H9 (cell line): ENCODE data around the gene C11orf91. TPM values are rescaled to one million over a fixed set of nuclear protein-coding genes. Genes with fewer than 3 reads are reported as not detected.

Source experiments
- DNase-seq: peaks from one replicate; pipeline ENCODE4 v3.0.0-alpha.2; 2017
- H2AFZ ChIP-seq: one replicate; pipeline ENCODE4 v1.6.1; 2013; ENCODE audit warnings: mild to moderate bottlenecking, low read length, control low read depth, moderate library complexity
- H2AK5ac ChIP-seq: 2 replicates; pipeline ENCODE4 v1.6.1; 2013; ENCODE audit warnings: low read length, control low read depth, mixed read lengths; ENCODE audit not compliant: insufficient read length
- H2BK120ac ChIP-seq: one replicate; pipeline ENCODE4 v1.6.1; 2013; ENCODE audit warnings: low read depth, mild to moderate bottlenecking, low read length, control low read depth, inconsistent platforms; ENCODE audit not compliant: poor library complexity, severe bottlenecking
- H2BK12ac ChIP-seq: 2 replicates; pipeline ENCODE4 v1.6.1; 2013; ENCODE audit warnings: low read length, control low read depth, mixed read lengths, low read depth; ENCODE audit not compliant: insufficient read length
- H2BK15ac ChIP-seq: 2 replicates; pipeline ENCODE4 v1.6.1; 2013; ENCODE audit warnings: low read depth, low read length, control low read depth
- H2BK20ac ChIP-seq: one replicate; pipeline ENCODE4 v1.6.1; 2013; ENCODE audit warnings: low read depth, mild to moderate bottlenecking, low read length, control low read depth, inconsistent platforms; ENCODE audit not compliant: poor library complexity, severe bottlenecking
- H2BK5ac ChIP-seq: 2 replicates; pipeline ENCODE4 v1.6.1; 2013; ENCODE audit warnings: low read length, control low read depth, mixed read lengths; ENCODE audit not compliant: insufficient read length
- H3K14ac ChIP-seq: 2 replicates; pipeline ENCODE4 v1.6.1; 2013; ENCODE audit warnings: low read length, control low read depth; ENCODE audit not compliant: insufficient read depth
- H3K18ac ChIP-seq: 2 replicates; pipeline ENCODE4 v1.6.1; 2013; ENCODE audit warnings: low read depth, mild to moderate bottlenecking, mixed read lengths, low read length, control low read depth; ENCODE audit not compliant: insufficient read length
- H3K23ac ChIP-seq: 2 replicates; pipeline ENCODE4 v1.6.1; 2013; ENCODE audit warnings: low read length, control low read depth, mixed read lengths, low read depth; ENCODE audit not compliant: insufficient read length
- H3K23me2 ChIP-seq: 2 replicates; pipeline ENCODE4 v1.6.1; 2013; ENCODE audit warnings: low read depth, mild to moderate bottlenecking, mixed read lengths, low read length, control low read depth; ENCODE audit not compliant: insufficient read length, poor library complexity, severe bottlenecking
- H3K27ac ChIP-seq: 2 replicates; pipeline ENCODE4 v1.5.1; 2013; ENCODE audit warnings: low read length, control low read depth, mixed read lengths, low read depth; ENCODE audit not compliant: insufficient read length
- H3K27me3 ChIP-seq: 2 replicates; pipeline ENCODE4 v1.6.1; 2013; ENCODE audit warnings: low read length, control low read depth, inconsistent platforms; ENCODE audit not compliant: insufficient read depth
- H3K4ac ChIP-seq: 2 replicates; pipeline ENCODE4 v1.6.1; 2013; ENCODE audit warnings: low read depth, mild to moderate bottlenecking, control low read depth, inconsistent platforms, low read length, moderate library complexity
- H3K4me1 ChIP-seq: 2 replicates; pipeline ENCODE4 v1.6.1; 2013; ENCODE audit warnings: low read length, control low read depth, inconsistent platforms; ENCODE audit not compliant: insufficient read depth
- H3K4me2 ChIP-seq: 2 replicates; pipeline ENCODE4 v1.6.1; 2013; ENCODE audit warnings: low read length, control low read depth, mixed read lengths; ENCODE audit not compliant: insufficient read length, insufficient read depth
- H3K56ac ChIP-seq: 2 replicates; pipeline ENCODE4 v1.6.1; 2013; ENCODE audit warnings: low read depth, mild to moderate bottlenecking, mixed read lengths, low read length, control low read depth; ENCODE audit not compliant: insufficient read length
- H3K79me1 ChIP-seq: 2 replicates; pipeline ENCODE4 v1.6.1; 2013; ENCODE audit warnings: low read depth, mild to moderate bottlenecking, moderate library complexity, low read length, control low read depth, inconsistent platforms; ENCODE audit not compliant: insufficient read depth, poor library complexity, severe bottlenecking
- H3K79me2 ChIP-seq: 2 replicates; pipeline ENCODE4 v1.6.1; 2013; ENCODE audit warnings: low read length, control low read depth, inconsistent platforms; ENCODE audit not compliant: insufficient read depth
- H3K9ac ChIP-seq: 2 replicates; pipeline ENCODE4 v1.6.1; 2013; ENCODE audit warnings: low read length, control low read depth, mixed read lengths; ENCODE audit not compliant: insufficient read length; ENCODE audit errors: extremely low read depth
- H3K9me3 ChIP-seq: one replicate; pipeline ENCODE4 v1.6.1; 2013; ENCODE audit warnings: low read depth, low read length, inconsistent platforms; ENCODE audit not compliant: control insufficient read depth
- H3T11ph ChIP-seq: one replicate; pipeline ENCODE4 v1.6.1; 2013; ENCODE audit warnings: mild to moderate bottlenecking, low read length, control low read depth, inconsistent platforms
- H4K20me1 ChIP-seq: one replicate; pipeline ENCODE4 v1.6.1; 2013; ENCODE audit not compliant: control insufficient read depth, insufficient read length, insufficient read depth
- H4K5ac ChIP-seq: 2 replicates; pipeline ENCODE4 v1.6.1; 2013; ENCODE audit warnings: low read depth, mild to moderate bottlenecking, mixed read lengths, low read length, control low read depth; ENCODE audit not compliant: insufficient read length
- H4K8ac ChIP-seq: replicated peaks from 2 replicates; pipeline ENCODE4 v1.6.1; 2013; ENCODE audit warnings: low read length, control low read depth, mixed read lengths, low read depth; ENCODE audit not compliant: insufficient read length
- H4K91ac ChIP-seq: 2 replicates; pipeline ENCODE4 v1.6.1; 2013; ENCODE audit warnings: low read depth, mild to moderate bottlenecking, moderate library complexity, mixed read lengths, low read length, control low read depth; ENCODE audit not compliant: insufficient read length
- H3K27ac Mint-ChIP-seq, 3 experiments: 2 replicates in 2 of 3; 3 replicates in 1 of 3; pipeline ENCODE4 v1.8.0; 2020 to 2021; ENCODE audit warnings: mixed read lengths in 3 of 3, mild to moderate bottlenecking in 1 of 3, moderate library complexity in 1 of 3
- H3K27me3 Mint-ChIP-seq: 2 replicates; pipeline ENCODE4 v1.8.0; 2021; ENCODE audit warnings: low read depth, mild to moderate bottlenecking, moderate library complexity, mixed read lengths
- H3K36me3 Mint-ChIP-seq, 3 experiments: 2 replicates in 2 of 3; 3 replicates in 1 of 3; pipeline ENCODE4 v1.8.0; 2020 to 2021; ENCODE audit warnings: low read depth in 3 of 3, mixed read lengths in 3 of 3; ENCODE audit not compliant: insufficient read depth in 1 of 3
- H3K4me1 Mint-ChIP-seq, 2 experiments: 2 replicates each; pipeline ENCODE4 v1.8.0; 2020; ENCODE audit warnings: mixed read lengths in 2 of 2
- H3K4me3 Mint-ChIP-seq, 2 experiments: 2 replicates in 1 of 2; 3 replicates in 1 of 2; pipeline ENCODE4 v1.8.0; 2020 to 2021; ENCODE audit warnings: mild to moderate bottlenecking in 2 of 2, mixed read lengths in 2 of 2, moderate library complexity in 1 of 2
- H3K9me3 Mint-ChIP-seq, 2 experiments: 2 replicates in 1 of 2; 3 replicates in 1 of 2; pipeline ENCODE4 v1.8.0; 2020; ENCODE audit warnings: mild to moderate bottlenecking in 2 of 2, mixed read lengths in 2 of 2, moderate library complexity in 1 of 2
- CTCF ChIP-seq: fragments of 200-600 bp; sonication (generic); conservative IDR thresholded peaks from 3 replicates; pipeline ENCODE4 v1.8.0; 2021; ENCODE audit warnings: antibody characterized with exemption, mild to moderate bottlenecking
- WGBS: extraction: QIAGEN DNeasy Blood & Tissue Kit; methylation state at CpG from one replicate; pipeline ENCODE4 v1.1.7; 2013; ENCODE audit warnings: missing lambda C conversion rate, low lambda C conversion rate, mixed read lengths; ENCODE audit not compliant: insufficient read length; ENCODE audit errors: extremely low coverage; 5-methylcytosine and 5-hydroxymethylcytosine counted together
- total RNA-seq: library from RNA; stranded (reverse); gene quantifications from 2 replicates; pipeline ENCODE4 v1.2.1, GENCODE V29; 2021

Gene C11orf91
- total RNA-seq, 1 experiment from 2014 or later = not detected

DNA sequence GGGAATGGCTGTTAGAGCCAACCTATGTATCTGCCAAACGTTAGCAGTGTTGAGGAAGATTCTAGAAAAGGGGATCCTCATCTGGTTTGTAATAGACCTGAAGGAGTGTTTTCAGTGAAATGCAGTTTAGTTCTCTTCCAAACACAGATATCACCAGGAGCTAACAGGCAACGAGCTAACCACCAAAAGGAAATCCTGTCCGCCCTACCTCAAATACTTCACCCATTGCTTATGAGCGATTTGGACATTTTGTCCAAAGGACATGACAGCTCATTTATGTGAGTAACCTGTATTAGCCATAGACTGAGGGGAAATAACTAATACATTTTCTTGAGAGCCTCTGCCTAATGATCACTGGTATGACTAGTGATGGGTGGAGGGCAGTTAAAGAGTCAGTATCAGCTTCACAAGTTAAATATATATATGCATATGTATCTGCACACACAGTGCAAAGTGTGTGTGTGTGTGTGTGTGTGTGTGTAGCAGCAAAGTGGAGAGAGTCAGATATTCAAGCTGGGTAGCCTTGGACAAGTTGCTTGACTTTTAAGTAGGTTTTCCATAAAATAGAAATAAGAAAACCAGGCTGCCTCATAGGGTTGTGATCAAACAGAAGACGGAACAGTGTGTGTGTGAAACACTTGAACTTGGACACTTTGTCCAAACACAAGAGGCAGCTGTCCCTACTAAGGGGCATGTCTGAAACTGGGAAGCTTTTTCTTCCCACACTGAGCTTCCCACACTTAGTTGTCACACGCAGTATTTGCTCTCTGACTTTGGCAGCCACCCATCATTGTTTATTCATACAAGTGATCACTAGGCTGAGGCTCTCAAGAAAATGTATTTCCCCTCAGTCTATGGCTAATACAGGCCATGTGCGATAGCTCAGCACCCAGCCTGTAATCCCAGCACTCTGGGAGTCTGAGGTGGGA lies 940 bp upstream of the C11orf91 start:
- H3K27ac ChIP-seq = no peak overlapping the region
- H4K5ac ChIP-seq = no peak overlapping the region
- Mint-ChIP-seq H3K36me3 (no peaks in the 10 kb centered on the region; a peak in 1 of 7 replicates), H3K27me3 (peaks cover 19% of the 10 kb centered on the region), H3K4me3 (peak overlapping the region; percentile 81 to 87), H3K9me3 (no peaks in the 10 kb centered on the region), H3K4me1 (peaks cover 28 to 30% of the 10 kb centered on the region in 2 experiments), H3K27ac (peak overlapping the region in 1 of 3 experiments; percentile 91; a peak in 2 of 7 replicates)
- H3K23ac ChIP-seq = no peak overlapping the region
- H4K91ac ChIP-seq = no peak overlapping the region
- H3K23me2 ChIP-seq = peaks cover 5% of the 10 kb centered on the region
- H3K27me3 ChIP-seq = no peaks in the 10 kb centered on the region
- H4K20me1 ChIP-seq = no peaks in the 10 kb centered on the region
- H3K79me2 ChIP-seq = no peaks in the 10 kb centered on the region
- no peak overlapping the region for H3K56ac ChIP-seq
- no peaks in the 10 kb centered on the region for H3K79me1 ChIP-seq
- no peak overlapping the region for H3K18ac ChIP-seq
- no peak overlapping the region for H2BK120ac ChIP-seq
- no peak overlapping the region for H3K14ac ChIP-seq
- H4K8ac ChIP-seq = no peak overlapping the region
- no peak overlapping the region for H3T11ph ChIP-seq
- peak overlapping the region; percentile 43 for H3K4me2 ChIP-seq
- H3K9me3 ChIP-seq = no peaks in the 10 kb centered on the region
- H2BK15ac ChIP-seq = no peak overlapping the region
- H2BK20ac ChIP-seq = no peak overlapping the region
- H2AFZ ChIP-seq = no peak overlapping the region
- TF ChIP-seq CTCF = no peak
- H3K9ac ChIP-seq = no peak overlapping the region
- H2AK5ac ChIP-seq = no peak overlapping the region
- no peak overlapping the region for H2BK5ac ChIP-seq
- H3K4me1 ChIP-seq = peaks cover 4% of the 10 kb centered on the region; the same call in 1 of the 2 replicates
- H3K4ac ChIP-seq = no peak overlapping the region
- no peak for DNase-seq
- H2BK12ac ChIP-seq = no peak overlapping the region
- no CpG with 5 or more reads among the region's 7 CpGs for WGBS
